Gastrocnemius medialis (tissue), 4 donors: Measurements from ENCODE around the gene RAD51B.

Experiments used
- POLR2A ChIP-seq, 2 donors: fragments of 450-650 bp; IDR thresholded peaks; one replicate each; pipeline ENCODE4 v1.6.1; 2017; ENCODE audit warnings: antibody characterized with exemption in 2 of 2, mild to moderate bottlenecking in 2 of 2, moderate library complexity in 2 of 2
- TF ChIP-seq, protein P1 (sequence below), 5 experiments: fragments of 450-650 bp in 3 of 5; fragments of 200-600 bp in 2 of 5; sonication (generic) in 2 of 5; IDR thresholded peaks in 4 of 5; conservative IDR thresholded peaks in 1 of 5; 1 replicate in 4 of 5; 2 replicates in 1 of 5; pipeline ENCODE4 v1.5.1; 2016 to 2019; ENCODE audit warnings: antibody characterized with exemption in 5 of 5, mild to moderate bottlenecking in 3 of 5, moderate library complexity in 3 of 5

DNA sequence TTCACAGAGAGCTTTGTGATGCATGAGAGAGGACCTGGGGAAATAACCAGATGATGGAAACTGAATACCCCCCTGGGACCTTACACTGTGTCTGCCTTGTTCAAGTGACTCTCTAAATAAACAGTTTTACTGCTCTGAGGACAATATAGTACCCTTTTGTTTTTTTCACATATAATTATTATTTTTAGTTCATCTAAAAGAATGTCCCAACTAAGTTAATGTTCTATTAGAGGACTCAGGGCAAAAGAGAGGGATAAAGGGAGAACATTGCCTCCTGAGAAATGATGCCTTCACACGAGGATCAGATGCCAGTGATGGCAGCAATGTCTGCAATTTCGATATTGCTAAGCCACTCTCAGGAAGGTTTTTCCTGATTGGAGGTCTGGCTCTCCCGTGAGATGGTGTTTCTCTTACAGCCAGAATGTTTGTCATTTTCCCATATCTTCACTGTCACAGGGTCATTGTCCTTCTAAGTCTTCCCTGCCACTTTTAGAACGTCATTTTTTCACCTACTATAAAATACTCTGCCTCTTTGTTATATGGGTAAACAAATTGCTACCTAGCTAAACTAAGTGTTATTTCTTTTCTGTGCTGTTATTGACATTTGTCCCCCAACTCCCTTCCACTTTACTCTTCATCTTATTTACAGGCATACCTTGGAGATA is 201.6 kb downstream of the RAD51B start:
- TF ChIP-seq POLR2A (IDR thresholded peaks at IDR 0.05), result no peak
- TF ChIP-seq, protein P1, sequence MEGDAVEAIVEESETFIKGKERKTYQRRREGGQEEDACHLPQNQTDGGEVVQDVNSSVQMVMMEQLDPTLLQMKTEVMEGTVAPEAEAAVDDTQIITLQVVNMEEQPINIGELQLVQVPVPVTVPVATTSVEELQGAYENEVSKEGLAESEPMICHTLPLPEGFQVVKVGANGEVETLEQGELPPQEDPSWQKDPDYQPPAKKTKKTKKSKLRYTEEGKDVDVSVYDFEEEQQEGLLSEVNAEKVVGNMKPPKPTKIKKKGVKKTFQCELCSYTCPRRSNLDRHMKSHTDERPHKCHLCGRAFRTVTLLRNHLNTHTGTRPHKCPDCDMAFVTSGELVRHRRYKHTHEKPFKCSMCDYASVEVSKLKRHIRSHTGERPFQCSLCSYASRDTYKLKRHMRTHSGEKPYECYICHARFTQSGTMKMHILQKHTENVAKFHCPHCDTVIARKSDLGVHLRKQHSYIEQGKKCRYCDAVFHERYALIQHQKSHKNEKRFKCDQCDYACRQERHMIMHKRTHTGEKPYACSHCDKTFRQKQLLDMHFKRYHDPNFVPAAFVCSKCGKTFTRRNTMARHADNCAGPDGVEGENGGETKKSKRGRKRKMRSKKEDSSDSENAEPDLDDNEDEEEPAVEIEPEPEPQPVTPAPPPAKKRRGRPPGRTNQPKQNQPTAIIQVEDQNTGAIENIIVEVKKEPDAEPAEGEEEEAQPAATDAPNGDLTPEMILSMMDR (IDR thresholded peaks at IDR 0.05 in 4 of 5, conservative IDR thresholded peaks at IDR 0.05 in 1 of 5), result no peak
